Esophagus muscularis mucosa (tissue), 4 donors: Measurements from ENCODE around the gene GRK5. TPM values are rescaled to one million over a fixed set of nuclear protein-coding genes. Genes with fewer than 3 reads are reported as not detected.

ENCODE experiments used
- DNase-seq: peaks from one replicate; pipeline ENCODE4 v3.0.0-alpha.2; 2017; ENCODE audit errors: extremely low spot score
- H3K27ac ChIP-seq, 4 donors: fragments of 200-600 bp; sonication (generic); replicated peaks in 1 of 4; 1 replicate in 3 of 4; 2 replicates in 1 of 4; pipeline ENCODE4 v1.5.1; 2016 to 2019; ENCODE audit warnings: mild to moderate bottlenecking in 1 of 4
- H3K27me3 ChIP-seq, 4 donors: fragments of 200-600 bp; sonication (generic); one replicate each; pipeline versions ENCODE4 v1.5.1 to v1.6.0; 2016 to 2019
- H3K36me3 ChIP-seq, 4 donors: fragments of 200-600 bp; sonication (generic); one replicate each; pipeline ENCODE4 v1.5.1; 2016 to 2019
- H3K4me1 ChIP-seq, 4 donors: fragments of 200-600 bp; sonication (generic); one replicate each; pipeline ENCODE4 v1.5.1; 2016 to 2019
- H3K4me3 ChIP-seq, 4 donors: fragments of 200-600 bp; sonication (generic); 1 replicate in 2 of 4; 2 replicates in 2 of 4; pipeline ENCODE4 v1.5.1; 2016 to 2019; ENCODE audit warnings: mild to moderate bottlenecking in 4 of 4, moderate library complexity in 1 of 4
- H3K9me3 ChIP-seq, 4 donors: fragments of 200-600 bp; sonication (generic); 1 replicate in 3 of 4; 2 replicates in 1 of 4; pipeline ENCODE4 v1.5.1; 2016 to 2019
- EP300 ChIP-seq: sonication (generic); formaldehyde crosslinking; IDR thresholded peaks from one replicate; pipeline ENCODE4 v1.6.1; 2017; ENCODE audit warnings: antibody characterized with exemption
- POLR2A ChIP-seq: fragments of 450-650 bp; IDR thresholded peaks from one replicate; pipeline ENCODE4 v1.6.1; 2017; ENCODE audit warnings: antibody characterized with exemption, moderate library complexity, mild to moderate bottlenecking, low read depth
- POLR2AphosphoS5 ChIP-seq, 2 donors: sonication (generic); formaldehyde crosslinking; IDR thresholded peaks; one replicate each; pipeline ENCODE4 v1.6.1; 2017; ENCODE audit warnings: antibody characterized with exemption in 2 of 2
- WGBS: methylation state at CpG from one replicate; pipeline ENCODE4 v1.1.5; 2018; 5-methylcytosine and 5-hydroxymethylcytosine counted together
- intact Hi-C: fragments of 100-400 bp; cut with DNase I; formaldehyde crosslinking; loops from one replicate; pipeline ENCODE4 v1.15.1; 2023
- total RNA-seq, 4 donors: library from RNA; depleted of rRNA; stranded (reverse); fragments of >200 nt; gene quantifications; one replicate each; pipeline versions ENCODE4 v1.1.0 to v1.2.1, GENCODE V29; 2016
- TF ChIP-seq, protein P1 (sequence below), 3 experiments: fragments of 200-600 bp in 2 of 3; fragments of 450-650 bp in 1 of 3; sonication (generic) in 2 of 3; IDR thresholded peaks; one replicate each; pipeline ENCODE4 v1.5.1; 2017 to 2019; ENCODE audit warnings: antibody characterized with exemption in 3 of 3, mild to moderate bottlenecking in 2 of 3, moderate library complexity in 1 of 3

GRK5 gene
- total RNA-seq, 4 donors from 2014 or later, result 39.6 to 64.4 (median 50.7) TPM

DNA sequence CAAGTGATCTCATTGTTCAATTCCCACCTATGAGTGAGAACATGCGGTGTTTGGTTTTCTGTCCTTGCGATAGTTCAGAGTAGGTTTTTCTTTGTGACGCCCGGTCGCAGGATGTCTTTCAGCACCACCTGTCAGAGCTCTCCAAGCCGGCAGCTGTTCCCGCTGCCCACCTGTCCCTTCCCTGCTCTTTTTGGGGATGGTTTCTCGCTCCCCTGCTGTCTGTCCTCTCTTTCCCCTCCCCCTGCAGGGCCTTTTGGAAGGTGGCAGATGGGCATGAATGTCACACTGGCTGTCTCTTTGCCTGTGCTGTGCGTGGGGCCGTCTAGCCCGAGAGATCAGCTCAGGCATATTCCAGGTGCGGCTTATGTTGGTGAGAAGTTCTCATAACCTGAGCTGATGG, 137.0 kb downstream of the GRK5 start:
- no peak for DNase-seq
- H3K9me3 ChIP-seq, result no peaks in the 10 kb centered on the region
- TF ChIP-seq POLR2AphosphoS5 (IDR thresholded peaks at IDR 0.05), result no peak
- no peak for TF ChIP-seq EP300
- TF ChIP-seq, protein P1, sequence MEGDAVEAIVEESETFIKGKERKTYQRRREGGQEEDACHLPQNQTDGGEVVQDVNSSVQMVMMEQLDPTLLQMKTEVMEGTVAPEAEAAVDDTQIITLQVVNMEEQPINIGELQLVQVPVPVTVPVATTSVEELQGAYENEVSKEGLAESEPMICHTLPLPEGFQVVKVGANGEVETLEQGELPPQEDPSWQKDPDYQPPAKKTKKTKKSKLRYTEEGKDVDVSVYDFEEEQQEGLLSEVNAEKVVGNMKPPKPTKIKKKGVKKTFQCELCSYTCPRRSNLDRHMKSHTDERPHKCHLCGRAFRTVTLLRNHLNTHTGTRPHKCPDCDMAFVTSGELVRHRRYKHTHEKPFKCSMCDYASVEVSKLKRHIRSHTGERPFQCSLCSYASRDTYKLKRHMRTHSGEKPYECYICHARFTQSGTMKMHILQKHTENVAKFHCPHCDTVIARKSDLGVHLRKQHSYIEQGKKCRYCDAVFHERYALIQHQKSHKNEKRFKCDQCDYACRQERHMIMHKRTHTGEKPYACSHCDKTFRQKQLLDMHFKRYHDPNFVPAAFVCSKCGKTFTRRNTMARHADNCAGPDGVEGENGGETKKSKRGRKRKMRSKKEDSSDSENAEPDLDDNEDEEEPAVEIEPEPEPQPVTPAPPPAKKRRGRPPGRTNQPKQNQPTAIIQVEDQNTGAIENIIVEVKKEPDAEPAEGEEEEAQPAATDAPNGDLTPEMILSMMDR (IDR thresholded peaks at IDR 0.05), result no peak
- no peak for TF ChIP-seq POLR2A
- H3K27ac ChIP-seq, result no peak overlapping the region
- H3K4me1 ChIP-seq, result peaks cover 61 to 65% (median 62%) of the 10 kb centered on the region in 4 donors
- no peaks in the 10 kb centered on the region for H3K27me3 ChIP-seq
- intact Hi-C loops, result no loop called here
- H3K4me3 ChIP-seq, result no peak overlapping the region
- WGBS, result 97% methylated on average over 12 of the region's 12 CpGs
- H3K36me3 ChIP-seq, result peaks cover 0 to 3% (median 0%) of the 10 kb centered on the region in 4 donors

DNA sequence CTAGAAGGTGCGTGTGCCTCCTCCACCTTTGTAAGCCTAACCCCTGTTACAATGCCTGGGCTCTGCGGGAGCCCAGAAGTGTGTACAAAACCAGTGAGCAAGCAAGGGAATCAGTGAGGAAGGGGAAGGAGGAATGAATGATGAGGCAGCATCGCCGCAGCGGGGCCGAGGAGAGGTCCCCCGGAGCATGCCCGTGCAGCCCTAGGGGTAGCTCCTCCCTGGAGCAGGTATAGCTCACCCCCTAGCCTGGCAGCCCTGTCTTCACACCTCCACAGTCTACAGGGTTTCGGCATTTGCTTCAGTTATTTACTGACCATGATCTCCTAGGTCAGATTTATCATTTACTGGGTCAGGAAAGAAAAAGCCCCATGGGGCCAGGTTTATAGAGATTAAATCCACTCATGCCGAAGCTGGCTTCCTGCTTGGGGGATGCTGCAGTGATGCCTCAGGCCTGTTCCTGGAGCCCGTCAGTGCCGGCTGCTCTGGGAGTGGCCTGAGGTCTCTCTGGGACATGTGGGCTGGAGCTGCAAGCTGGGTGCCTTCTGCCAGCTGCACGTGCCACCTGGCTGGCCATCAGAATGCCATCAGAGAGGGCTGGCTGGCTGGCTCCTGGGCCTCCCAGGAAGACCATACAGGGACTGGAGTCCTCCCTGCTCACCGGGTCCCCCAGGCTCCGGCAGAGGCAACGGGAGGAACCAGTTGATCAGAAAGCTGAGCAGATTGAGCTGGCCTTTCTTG, 138.9 kb downstream of the GRK5 start:
- TF ChIP-seq POLR2AphosphoS5 (IDR thresholded peaks at IDR 0.05) (no peak), POLR2A (no peak), EP300 (no peak)
- TF ChIP-seq, protein P1 (IDR thresholded peaks at IDR 0.05), result no peak
- no peak for DNase-seq
- intact Hi-C loops, result no loop called here
- Histone ChIP-seq H3K9me3 (no peaks in the 10 kb centered on the region), H3K27ac (no peak overlapping the region), H3K4me1 (peaks cover 63 to 72% (median 67%) of the 10 kb centered on the region in 4 donors), H3K36me3 (peaks cover 0 to 7% (median 0%) of the 10 kb centered on the region in 4 donors), H3K4me3 (no peak overlapping the region), H3K27me3 (no peaks in the 10 kb centered on the region)
- WGBS, result 95% methylated on average over 10 of the region's 16 CpGs

DNA sequence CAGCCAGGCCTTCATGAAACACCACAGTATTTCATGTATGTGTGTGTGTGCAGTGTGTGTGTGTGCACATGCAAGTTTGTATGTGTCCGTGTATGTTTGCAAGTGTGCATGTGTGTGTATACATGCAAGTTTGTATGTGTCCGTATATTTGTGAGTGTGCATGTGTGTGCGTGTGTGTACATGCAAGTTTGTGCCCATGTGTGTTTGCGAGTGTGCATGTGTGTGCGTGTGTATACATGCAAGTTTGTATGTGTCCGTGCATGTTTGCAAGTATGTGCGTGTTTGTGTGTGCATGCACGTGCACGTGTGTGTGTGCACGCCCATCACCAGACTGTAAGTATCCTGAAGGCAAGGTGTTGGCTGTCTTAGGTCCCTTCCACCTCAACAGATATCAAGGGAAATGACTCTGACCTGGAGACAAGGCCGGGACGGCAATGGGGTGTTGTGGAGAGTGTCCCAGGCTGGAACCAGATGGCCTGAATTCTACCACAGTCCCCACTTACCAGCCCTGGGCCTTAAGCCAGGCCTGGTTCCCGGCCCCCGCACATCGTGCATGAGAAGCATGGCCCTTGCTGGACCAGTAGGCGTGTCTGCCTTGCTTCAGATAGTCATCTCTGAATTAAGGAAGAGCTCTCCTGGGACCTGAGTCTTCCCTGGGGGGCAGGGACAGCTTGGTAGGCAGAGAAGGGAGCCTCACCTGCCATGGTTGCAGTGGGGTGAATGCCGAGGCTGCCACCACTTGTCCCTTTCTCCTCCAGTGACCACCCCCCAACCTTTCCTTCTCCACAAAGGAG, 140.0 kb downstream of the GRK5 start:
- H3K27ac ChIP-seq, result no peak overlapping the region

DNA sequence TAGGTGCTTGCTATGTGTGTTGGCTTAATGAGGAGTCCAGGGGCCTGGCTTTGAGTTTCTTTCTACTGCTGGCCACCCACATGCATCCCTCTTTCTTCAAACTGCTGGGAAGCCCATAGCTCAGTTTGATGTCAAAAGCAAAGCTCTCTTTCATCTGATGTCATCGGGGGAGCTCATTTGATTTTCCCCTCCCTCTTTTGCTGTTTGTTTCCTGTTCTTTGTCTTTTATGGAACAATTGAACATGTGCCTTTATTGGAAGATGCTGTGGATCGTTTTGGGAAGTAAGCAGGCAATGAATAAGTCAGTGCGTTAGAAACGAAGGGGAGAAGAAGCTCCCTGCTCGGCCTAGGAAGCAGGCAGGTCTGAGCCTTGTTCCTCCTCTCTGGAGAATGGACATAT, 140.7 kb downstream of the GRK5 start:
- intact Hi-C loops, result no loop called here
- peak overlapping the region in 2 of 4 donors; percentile 38 to 66 for H3K27ac ChIP-seq
- WGBS, result 82% methylated on average over 5 of the region's 5 CpGs

More for the DNA sequence above, 140.0 kb downstream of the GRK5 start:
- Histone ChIP-seq H3K36me3 (peaks cover 0 to 7% (median 0%) of the 10 kb centered on the region in 4 donors), H3K4me3 (no peak overlapping the region), H3K27me3 (no peaks in the 10 kb centered on the region), H3K4me1 (peaks cover 52 to 61% (median 56%) of the 10 kb centered on the region in 4 donors), H3K9me3 (peaks cover 0 to 8% (median 0%) of the 10 kb centered on the region in 4 donors)
- 97% methylated on average over 12 of the region's 17 CpGs for WGBS
- DNase-seq, result no peak
- intact Hi-C loops, result no loop called here
- TF ChIP-seq POLR2A, result no peak
- TF ChIP-seq POLR2AphosphoS5 (IDR thresholded peaks at IDR 0.05), result no peak
- TF ChIP-seq EP300, result no peak
- TF ChIP-seq, protein P1 (IDR thresholded peaks at IDR 0.05), result no peak

More for the DNA sequence above, 140.7 kb downstream of the GRK5 start:
- peaks cover 0 to 8% (median 0%) of the 10 kb centered on the region in 4 donors for H3K9me3 ChIP-seq
- H3K4me3 ChIP-seq, result no peak overlapping the region
- no peak for DNase-seq
- no peaks in the 10 kb centered on the region for H3K27me3 ChIP-seq
- no peak for TF ChIP-seq POLR2AphosphoS5 (IDR thresholded peaks at IDR 0.05)
- peaks cover 49 to 59% (median 54%) of the 10 kb centered on the region in 4 donors for H3K4me1 ChIP-seq
- peaks cover 0 to 7% (median 0%) of the 10 kb centered on the region in 4 donors for H3K36me3 ChIP-seq
